ENCODE results near the gene C19orf67.

The C19orf67 gene

GRCh38 chr19:14097532-14098151 lies 12.1 kb upstream of the C19orf67 start:
- no peak overlapping the region for H3K4me3 ChIP-seq (ENCODE audit: low read length)
- TF ChIP-seq ZNF274 (IDR thresholded peaks at IDR 0.05; ENCODE audit: low read depth, low read length), result no peak

DNA sequence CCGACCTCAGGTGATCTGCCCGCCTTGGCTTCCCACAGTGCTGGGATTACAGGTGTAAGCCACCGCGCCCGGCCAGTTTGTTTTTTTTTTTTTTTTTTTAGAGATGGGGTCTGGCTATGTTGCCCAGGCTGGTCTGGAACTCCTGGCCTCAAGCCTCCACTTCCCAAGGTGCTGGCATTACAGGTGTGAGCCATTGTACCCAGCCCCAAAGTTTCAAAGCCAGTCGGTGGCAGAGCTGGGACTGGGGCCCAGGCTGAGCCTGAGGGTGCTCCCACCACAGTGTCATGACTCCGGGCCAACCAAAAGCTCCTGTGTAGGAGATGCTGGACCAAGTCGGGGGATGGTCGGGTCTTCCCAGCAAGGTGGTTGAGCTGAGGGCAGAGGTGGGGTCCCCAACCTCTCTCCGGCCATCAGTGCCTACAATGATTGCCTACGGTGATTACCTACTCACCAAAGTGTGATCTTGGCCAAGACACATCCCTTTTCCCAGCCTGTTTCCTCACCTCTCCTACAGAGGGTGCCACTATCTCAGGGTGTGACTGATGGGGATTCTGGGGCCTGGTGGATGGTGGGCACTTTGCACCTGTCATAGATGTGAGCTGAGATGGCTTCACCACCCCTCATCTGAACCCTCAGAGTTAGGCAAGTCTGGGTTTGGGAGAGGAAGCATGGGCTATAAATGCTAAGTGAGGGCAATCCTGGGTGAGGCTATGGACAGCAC lies 10.8 kb upstream of the C19orf67 start:
- TF ChIP-seq ZNF274 (IDR thresholded peaks at IDR 0.05; ENCODE audit: low read depth, low read length), result no peak
- H3K4me3 ChIP-seq (ENCODE audit: low read length), result no peak overlapping the region

DNA sequence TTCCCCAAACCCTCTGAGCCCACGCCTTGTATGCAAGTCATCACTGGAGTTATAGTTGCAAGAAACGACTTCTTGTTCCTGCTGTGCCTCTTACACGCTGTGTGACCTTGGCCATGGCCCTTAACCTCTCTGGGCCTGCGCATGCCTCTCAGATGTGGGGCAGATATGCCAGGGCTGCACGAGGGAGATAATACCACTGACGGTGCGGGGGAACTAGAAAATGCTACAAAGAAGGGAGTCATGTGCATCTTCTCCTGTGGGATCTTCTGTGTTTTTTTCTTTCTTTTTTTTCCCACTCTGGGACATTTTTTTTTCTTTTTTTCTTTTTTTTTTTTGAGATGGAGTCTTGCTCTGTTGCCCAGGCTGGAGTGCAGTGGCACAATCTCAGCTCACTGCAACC lies 9.3 kb upstream of the C19orf67 start:
- TF ChIP-seq ZNF274 (IDR thresholded peaks at IDR 0.05; ENCODE audit: low read depth, low read length), result no peak
- H3K4me3 ChIP-seq (ENCODE audit: low read length), result no peak overlapping the region

DNA sequence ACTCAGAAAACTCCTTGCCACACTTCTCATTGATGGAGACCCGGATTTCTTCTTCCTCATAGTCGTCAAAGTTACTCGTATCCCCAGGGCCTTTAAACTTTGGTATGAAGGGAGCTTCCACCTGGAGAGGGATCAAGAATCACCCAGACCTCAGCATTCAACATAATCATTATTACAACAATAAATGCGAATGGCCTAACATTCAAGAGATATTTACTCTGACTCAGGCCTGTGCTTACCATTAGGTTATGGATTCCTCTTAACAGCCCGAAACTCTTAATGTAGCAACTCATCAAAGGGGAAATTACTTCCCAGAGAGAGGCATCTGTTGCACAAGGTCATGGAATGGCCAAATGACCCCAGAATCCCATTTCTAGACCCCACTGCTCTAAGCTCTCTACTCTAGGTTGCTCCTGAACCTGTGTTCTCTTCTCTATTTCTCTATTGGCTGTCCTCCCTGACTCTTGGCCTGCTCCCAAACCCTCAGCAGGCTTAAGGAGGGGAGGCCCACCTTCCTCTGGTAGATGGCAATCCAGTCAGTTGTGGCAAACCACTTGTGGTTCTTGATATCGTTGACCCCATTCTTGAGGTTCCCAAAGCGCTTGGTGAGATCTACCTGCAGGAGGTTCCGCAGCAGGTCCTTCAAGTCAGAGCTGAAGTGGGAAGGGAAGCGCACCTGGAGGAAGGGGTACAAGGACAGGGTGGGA lies 7.7 kb upstream of the C19orf67 start:
- H3K4me3 ChIP-seq (ENCODE audit: low read length), result no peak overlapping the region
- TF ChIP-seq ZNF274 (IDR thresholded peaks at IDR 0.05; ENCODE audit: low read depth, low read length), result no peak

- peak overlapping the region; percentile 85; the same call in 1 of the 2 replicates for H3K4me3 ChIP-seq (ENCODE audit: low read length)
- TF ChIP-seq ZNF274 (IDR thresholded peaks at IDR 0.05; ENCODE audit: low read depth, low read length), result no peak
These were observed 6.4 kb upstream of the C19orf67 start for GRCh38 chr19:14091813-14092462.

GRCh38 chr19:14091081-14091812 lies 5.7 kb upstream of the C19orf67 start:
- no peak for TF ChIP-seq ZNF274 (IDR thresholded peaks at IDR 0.05; ENCODE audit: low read depth, low read length)
- H3K4me3 ChIP-seq (ENCODE audit: low read length), result peak overlapping the region; percentile 85

- H3K4me3 ChIP-seq (ENCODE audit: low read length), result peak within 1 kb of the TSS; percentile 85
- TF ChIP-seq ZNF274 (IDR thresholded peaks at IDR 0.05; ENCODE audit: low read depth, low read length), result no peak
These were observed 5.0 kb upstream of the C19orf67 start, which contains the start of gene SAMD1 for GRCh38 chr19:14090509-14091080. Gene SAMD1 (minus strand): TSS chr19:14090751.

DNA sequence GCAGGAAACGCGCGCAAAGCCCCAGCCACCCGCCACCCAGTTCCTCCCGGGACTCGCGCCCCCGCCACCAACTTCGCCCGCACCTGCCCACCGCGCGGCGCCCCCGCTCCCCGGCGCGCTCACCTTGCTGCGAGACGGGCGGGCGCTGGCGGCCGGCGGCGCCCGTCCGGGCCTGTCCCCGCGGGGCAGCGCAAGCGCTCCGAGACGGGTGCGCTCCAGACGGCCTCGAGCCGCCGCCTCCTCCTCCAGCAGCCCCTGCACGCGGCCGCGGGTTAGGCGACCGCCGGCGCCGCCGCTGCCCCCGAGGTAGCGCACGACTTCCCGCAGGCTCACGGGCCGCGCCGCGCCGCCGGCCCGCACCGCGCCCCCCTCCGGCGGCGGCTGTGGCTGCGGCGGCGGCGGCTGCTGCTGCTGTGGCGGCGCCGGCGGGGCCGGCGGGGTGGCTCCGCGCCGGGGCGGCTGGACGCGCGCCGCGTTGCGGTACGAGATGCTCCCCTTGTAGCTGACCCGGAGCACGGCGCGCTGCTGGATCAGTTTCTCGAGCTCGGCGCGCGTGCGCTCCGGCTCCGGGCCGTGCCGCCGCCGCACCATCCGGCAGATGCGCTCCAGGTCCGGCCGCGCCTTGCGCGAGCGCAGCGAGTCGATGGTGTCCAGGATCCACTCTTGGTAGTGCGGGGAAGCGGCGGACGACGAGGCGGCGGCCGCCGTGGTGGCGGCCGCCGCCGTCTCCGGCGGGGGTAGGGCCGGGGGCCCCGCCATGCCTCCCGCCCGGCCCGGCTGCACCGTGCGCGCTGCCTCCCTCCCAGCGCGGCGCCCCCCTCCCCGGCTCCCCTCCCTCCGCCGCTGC lies 4.3 kb upstream of the C19orf67 start:
- no peak for TF ChIP-seq ZNF274 (IDR thresholded peaks at IDR 0.05; ENCODE audit: low read depth, low read length)

GRCh38 chr19:14089412-14089661 lies 3.8 kb upstream of the C19orf67 start:
- no peak for TF ChIP-seq ZNF274 (IDR thresholded peaks at IDR 0.05; ENCODE audit: low read depth, low read length)
- peak overlapping the region; percentile 47; the same call in 1 of the 2 replicates for H3K4me3 ChIP-seq (ENCODE audit: low read length)

More for the DNA sequence above, 4.3 kb upstream of the C19orf67 start:
- H3K4me3 ChIP-seq (ENCODE audit: low read length), result peak overlapping the region; percentile 73

DNA sequence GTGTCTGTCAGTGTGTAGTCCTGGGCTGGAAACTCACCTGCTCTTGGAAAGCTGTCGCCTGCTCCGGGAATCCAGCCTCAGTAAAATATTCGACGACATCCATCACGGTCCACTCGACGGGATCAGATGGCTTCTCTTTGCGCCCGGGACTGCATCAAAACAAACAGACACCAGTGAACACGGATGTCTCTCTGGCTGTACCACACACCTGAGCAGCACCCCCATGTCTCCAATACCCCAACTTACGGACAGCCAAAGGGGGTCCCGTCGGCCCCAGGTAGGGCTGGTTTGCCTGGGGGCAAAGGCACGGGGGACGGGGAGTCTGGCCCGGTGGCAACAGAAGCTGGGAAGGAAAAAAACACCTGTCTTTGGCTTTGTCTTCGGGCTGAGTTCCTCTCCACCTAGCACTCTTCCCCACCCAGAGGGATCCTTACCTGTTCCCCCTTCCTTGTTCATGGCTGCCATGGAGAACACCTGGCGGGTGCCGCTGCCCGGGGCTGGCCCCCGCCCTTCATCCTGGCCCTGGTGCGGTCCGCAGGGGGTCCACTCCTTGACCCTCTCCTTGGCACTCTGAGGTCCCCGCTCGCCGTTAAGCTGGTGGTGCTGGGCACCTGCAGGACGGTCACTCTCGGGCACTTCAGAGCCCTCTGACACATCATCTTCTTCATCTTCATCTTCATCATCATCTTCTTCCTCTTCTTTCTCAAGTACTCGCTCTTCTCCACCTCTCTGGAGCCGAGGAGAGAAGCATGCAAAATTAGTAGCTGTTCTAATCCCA lies 3.2 kb upstream of the C19orf67 start:
- peak overlapping the region; percentile 47; the same call in 1 of the 2 replicates for H3K4me3 ChIP-seq (ENCODE audit: low read length)
- no peak for TF ChIP-seq ZNF274 (IDR thresholded peaks at IDR 0.05; ENCODE audit: low read depth, low read length)

DNA sequence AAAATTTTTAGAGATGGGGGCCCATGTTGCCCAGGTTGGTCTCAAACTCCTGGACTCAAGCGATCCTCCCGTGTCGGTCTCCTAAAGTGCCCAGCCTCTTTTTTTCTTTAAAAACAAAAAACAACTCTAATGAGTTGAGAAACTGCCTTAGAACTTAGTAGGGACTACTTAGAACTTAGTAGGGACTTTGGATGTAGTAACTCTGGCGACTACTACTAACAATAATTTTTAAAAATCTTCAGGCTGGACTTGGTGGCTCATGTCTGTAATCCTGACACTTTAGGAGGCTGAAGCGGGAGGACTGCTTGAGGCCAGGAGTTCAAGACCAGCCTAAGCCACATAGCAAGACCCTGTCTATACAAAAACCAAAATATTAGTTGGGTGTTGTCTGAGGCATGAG lies 515 bp upstream of the C19orf67 start:
- no peak for TF ChIP-seq ZNF274 (IDR thresholded peaks at IDR 0.05; ENCODE audit: low read depth, low read length)
- H3K4me3 ChIP-seq (ENCODE audit: low read length), result no peak overlapping the region

DNA sequence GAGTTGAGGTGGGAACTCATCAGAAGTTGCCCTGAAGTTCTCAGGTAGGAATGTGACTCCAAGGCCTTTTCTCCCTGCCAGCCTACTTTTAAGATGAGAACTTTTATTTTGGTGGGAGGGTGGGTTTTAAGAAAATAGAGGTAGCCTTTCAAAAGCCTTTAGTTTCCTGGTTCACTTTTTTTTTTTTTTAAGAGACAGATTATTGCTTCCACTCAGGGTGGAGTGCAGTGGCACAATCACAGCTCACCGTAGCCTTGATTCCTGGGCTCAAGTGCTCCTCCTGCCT lies 3.0 kb downstream of the C19orf67 start:
- H3K4me3 ChIP-seq (ENCODE audit: low read length), result peak overlapping the region; percentile 85; the same call in 1 of the 2 replicates
- TF ChIP-seq ZNF274 (IDR thresholded peaks at IDR 0.05; ENCODE audit: low read depth, low read length), result no peak

Measured in GM08714 (cell line).